ENCODE data around the gene CLTB. TPM values are rescaled to one million over a fixed set of nuclear protein-coding genes. Genes with fewer than 3 reads are reported as not detected.
A peak's percentile ranks its signal among the peaks of the same experiment; 100 is the strongest.

CLTB gene
- total RNA-seq, 1 donor from 2014 or later, result 35.2 TPM

- no peak for TF ChIP-seq CTCF (IDR thresholded peaks at IDR 0.05; ENCODE audit: unreplicated experiment)
- Mint-ChIP-seq H3K4me1 (ENCODE audit: unreplicated experiment) (peaks cover 14% of the 10 kb centered on the region), H3K4me3 (ENCODE audit: unreplicated experiment) (peak overlapping the region; percentile 98), H3K27ac (ENCODE audit: unreplicated experiment) (peak overlapping the region; percentile 96), H3K36me3 (ENCODE audit: low read depth, unreplicated experiment) (peaks cover 11% of the 10 kb centered on the region), H3K27me3 (ENCODE audit: unreplicated experiment) (peaks cover 5% of the 10 kb centered on the region), H3K9me3 (ENCODE audit: unreplicated experiment) (no peaks in the 10 kb centered on the region)
- peak; percentile 22 for DNase-seq (ENCODE audit: low spot score)
Measured at GRCh38 chr5:176388003-176388443, 28.3 kb downstream of the CLTB start.

- no peaks in the 10 kb centered on the region for H3K9me3 Mint-ChIP-seq (ENCODE audit: unreplicated experiment)
- peaks cover 14% of the 10 kb centered on the region for H3K4me1 Mint-ChIP-seq (ENCODE audit: unreplicated experiment)
- no peak for DNase-seq (ENCODE audit: low spot score)
- peak overlapping the region; percentile 98 for H3K4me3 Mint-ChIP-seq (ENCODE audit: unreplicated experiment)
- no peak for TF ChIP-seq CTCF (IDR thresholded peaks at IDR 0.05; ENCODE audit: unreplicated experiment)
- H3K36me3 Mint-ChIP-seq (ENCODE audit: low read depth, unreplicated experiment), result peaks cover 11% of the 10 kb centered on the region
- peak overlapping the region; percentile 88 for H3K27ac Mint-ChIP-seq (ENCODE audit: unreplicated experiment)
- H3K27me3 Mint-ChIP-seq (ENCODE audit: unreplicated experiment), result peaks cover 5% of the 10 kb centered on the region
Measured at GRCh38 chr5:176387384-176387925, 28.9 kb downstream of the CLTB start.

GRCh38 chr5:176386491-176386890 is 29.8 kb downstream of the CLTB start:
- Mint-ChIP-seq H3K4me1 (ENCODE audit: unreplicated experiment) (peaks cover 14% of the 10 kb centered on the region), H3K36me3 (ENCODE audit: low read depth, unreplicated experiment) (peaks cover 11% of the 10 kb centered on the region), H3K4me3 (ENCODE audit: unreplicated experiment) (no peak overlapping the region), H3K27me3 (ENCODE audit: unreplicated experiment) (peaks cover 5% of the 10 kb centered on the region), H3K27ac (ENCODE audit: unreplicated experiment) (peak overlapping the region; percentile 37), H3K9me3 (ENCODE audit: unreplicated experiment) (no peaks in the 10 kb centered on the region)
- no peak for DNase-seq (ENCODE audit: low spot score)
- no peak for TF ChIP-seq CTCF (IDR thresholded peaks at IDR 0.05; ENCODE audit: unreplicated experiment)

- Mint-ChIP-seq H3K27ac (ENCODE audit: unreplicated experiment) (no peak overlapping the region), H3K27me3 (ENCODE audit: unreplicated experiment) (peaks cover 5% of the 10 kb centered on the region), H3K4me1 (ENCODE audit: unreplicated experiment) (peaks cover 14% of the 10 kb centered on the region), H3K9me3 (ENCODE audit: unreplicated experiment) (no peaks in the 10 kb centered on the region), H3K4me3 (ENCODE audit: unreplicated experiment) (no peak overlapping the region), H3K36me3 (ENCODE audit: low read depth, unreplicated experiment) (peaks cover 15% of the 10 kb centered on the region)
- no peak for TF ChIP-seq CTCF (IDR thresholded peaks at IDR 0.05; ENCODE audit: unreplicated experiment)
- DNase-seq (ENCODE audit: low spot score), result no peak
Measured at GRCh38 chr5:176384991-176385390, 31.3 kb downstream of the CLTB start.

GRCh38 chr5:176384366-176384930 is 31.9 kb downstream of the CLTB start:
- H3K4me3 Mint-ChIP-seq (ENCODE audit: unreplicated experiment), result peak overlapping the region; percentile 25
- H3K4me1 Mint-ChIP-seq (ENCODE audit: unreplicated experiment), result peaks cover 14% of the 10 kb centered on the region
- no peaks in the 10 kb centered on the region for H3K9me3 Mint-ChIP-seq (ENCODE audit: unreplicated experiment)
- H3K27me3 Mint-ChIP-seq (ENCODE audit: unreplicated experiment), result peaks cover 5% of the 10 kb centered on the region
- DNase-seq (ENCODE audit: low spot score), result no peak
- TF ChIP-seq CTCF (IDR thresholded peaks at IDR 0.05; ENCODE audit: unreplicated experiment), result no peak
- peaks cover 15% of the 10 kb centered on the region for H3K36me3 Mint-ChIP-seq (ENCODE audit: low read depth, unreplicated experiment)
- no peak overlapping the region for H3K27ac Mint-ChIP-seq (ENCODE audit: unreplicated experiment)
